ENCODE data around the gene NOP56. TPM values are rescaled to one million over a fixed set of nuclear protein-coding genes. Genes with fewer than 3 reads are reported as not detected.

NOP56 gene
- 172 and 318 TPM in 2 replicates for total RNA-seq

DNA sequence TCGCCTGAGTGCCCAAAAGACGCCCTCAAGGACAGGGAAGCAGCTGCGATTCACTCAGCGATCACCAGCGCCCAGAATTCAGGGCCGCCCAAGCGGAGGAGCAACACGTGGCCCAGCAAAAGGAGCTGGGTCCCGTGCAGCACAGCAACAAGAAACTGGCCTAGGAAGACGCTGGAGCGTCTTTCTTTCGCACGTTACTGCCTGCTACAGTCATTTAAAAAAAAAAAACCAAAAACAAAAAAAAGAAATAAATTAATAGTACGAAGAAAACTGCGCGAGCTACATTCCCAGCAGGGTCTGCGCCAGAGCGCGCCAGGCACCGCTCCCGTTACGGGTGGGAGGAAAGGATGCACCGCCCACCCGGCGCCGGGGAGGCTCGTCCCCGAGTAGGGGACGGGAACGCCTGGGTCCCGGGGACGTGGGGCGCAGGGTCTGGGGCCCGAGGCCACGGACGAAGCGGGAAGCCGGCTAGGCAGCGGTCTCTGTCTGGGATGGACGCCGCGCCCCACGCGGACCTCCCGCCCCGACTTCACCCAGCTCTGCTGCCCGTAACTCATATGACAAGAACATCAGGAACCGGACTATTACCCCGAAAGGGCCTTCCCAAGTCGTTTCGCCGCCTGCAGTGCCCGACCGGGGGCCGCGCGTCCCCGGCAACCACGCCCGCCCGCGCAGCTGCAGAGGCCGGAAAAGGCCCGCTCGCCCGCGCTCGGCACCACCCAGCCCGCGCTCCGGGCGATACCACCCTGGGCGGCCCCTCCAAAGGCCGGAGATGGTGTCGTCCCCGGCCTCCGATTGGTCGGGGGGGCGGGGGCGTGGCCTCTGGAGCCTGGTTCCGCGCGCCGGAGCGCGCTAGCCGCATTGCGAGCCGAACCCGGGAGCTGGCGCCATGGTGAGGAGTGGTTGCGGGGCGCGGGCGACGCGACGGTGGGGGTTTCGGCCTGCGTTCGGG is at the start of gene NOP56:
Gene NOP56 (plus strand): TSS at position 861 of the 952 bp plus-strand sequence. CDS start 29 bp downstream, at position 890.
- peak within 1 kb of the TSS; percentile 64 for H3K4me3 ChIP-seq (ENCODE audit: low read depth, low read length)
- DNase-seq (ENCODE audit: low read depth): no peak
- TF ChIP-seq CTCF (conservative IDR thresholded peaks at IDR 0.05; ENCODE audit: low read depth, low read length): no peak

- no peak for TF ChIP-seq CTCF (conservative IDR thresholded peaks at IDR 0.05; ENCODE audit: low read depth, low read length)
Measured at GRCh38 chr20:2602746-2603145, 49.7 kb upstream of the NOP56 start.

GRCh38 chr20:2603816-2604505 is 48.5 kb upstream of the NOP56 start:
- no peak overlapping the region for H3K4me3 ChIP-seq (ENCODE audit: low read depth, low read length)
- TF ChIP-seq CTCF (conservative IDR thresholded peaks at IDR 0.05; ENCODE audit: low read depth, low read length): no peak
- no peak for DNase-seq (ENCODE audit: low read depth)

More at GRCh38 chr20:2602746-2603145, 49.7 kb upstream of the NOP56 start:
- no peak for DNase-seq (ENCODE audit: low read depth)
- no peak overlapping the region for H3K4me3 ChIP-seq (ENCODE audit: low read depth, low read length)

- no peak for DNase-seq (ENCODE audit: low read depth)
- H3K4me3 ChIP-seq (ENCODE audit: low read depth, low read length): no peak overlapping the region
- TF ChIP-seq CTCF (conservative IDR thresholded peaks at IDR 0.05; ENCODE audit: low read depth, low read length): no peak
Measured at GRCh38 chr20:2604506-2604835, 48.0 kb upstream of the NOP56 start.

GRCh38 chr20:2606507-2607006 is 45.9 kb upstream of the NOP56 start:
- no peak for DNase-seq (ENCODE audit: low read depth)
- no peak for TF ChIP-seq CTCF (conservative IDR thresholded peaks at IDR 0.05; ENCODE audit: low read depth, low read length)
- no peak overlapping the region for H3K4me3 ChIP-seq (ENCODE audit: low read depth, low read length)

GRCh38 chr20:2610326-2610725 is 42.1 kb upstream of the NOP56 start:
- no peak overlapping the region for H3K4me3 ChIP-seq (ENCODE audit: low read depth, low read length)
- TF ChIP-seq CTCF (conservative IDR thresholded peaks at IDR 0.05; ENCODE audit: low read depth, low read length): no peak
- no peak for DNase-seq (ENCODE audit: low read depth)
